HG03432 (cell line): ENCODE results near the gene SMPD2.
A peak's percentile ranks its signal among the peaks of the same experiment; 100 is the strongest.
"Not testable (repeated sequence)": the region's sequence is repeated elsewhere in the genome, so short reads cannot be mapped to it uniquely, and the experiment has no call there.

Experiments used
- ATAC-seq: cut with Tn5 transposase; IDR thresholded peaks from one replicate; pipeline ENCODE4 v1.9.1; 2021; ENCODE audit warnings: mild to moderate bottlenecking, moderate library complexity; ENCODE audit not compliant: unreplicated experiment

Gene SMPD2

GRCh38 chr6:109458774-109459531 lies 18.4 kb downstream of the SMPD2 start:
- peak; percentile 29 for ATAC-seq

GRCh38 chr6:109460161-109460829 lies 19.8 kb downstream of the SMPD2 start:
- ATAC-seq, result no peak

GRCh38 chr6:109461205-109461604 lies 20.7 kb downstream of the SMPD2 start:
- ATAC-seq, result not testable (repeated sequence)

GRCh38 chr6:109461733-109462526 lies 21.4 kb downstream of the SMPD2 start:
- no peak for ATAC-seq

- ATAC-seq, result no peak
Measured at GRCh38 chr6:109465772-109466171, 25.2 kb downstream of the SMPD2 start.

GRCh38 chr6:109466212-109466923 lies 25.8 kb downstream of the SMPD2 start:
- ATAC-seq, result no peak

GRCh38 chr6:109467696-109468095 lies 27.2 kb downstream of the SMPD2 start:
- no peak for ATAC-seq

GRCh38 chr6:109469591-109470189 lies 29.2 kb downstream of the SMPD2 start:
- no peak for ATAC-seq

GRCh38 chr6:109471105-109471810 lies 30.7 kb downstream of the SMPD2 start:
- ATAC-seq, result no peak

- peak; percentile 74 for ATAC-seq
Measured at GRCh38 chr6:109472132-109472995, 31.8 kb downstream of the SMPD2 start.

- ATAC-seq, result no peak
Measured at GRCh38 chr6:109473120-109473519, 32.6 kb downstream of the SMPD2 start.

GRCh38 chr6:109474995-109475394 lies 34.5 kb downstream of the SMPD2 start:
- ATAC-seq, result no peak

- no peak for ATAC-seq
Measured at GRCh38 chr6:109475625-109476024, 35.1 kb downstream of the SMPD2 start.

GRCh38 chr6:109477184-109477583 lies 36.7 kb downstream of the SMPD2 start:
- no peak for ATAC-seq

GRCh38 chr6:109477725-109478124 lies 37.2 kb downstream of the SMPD2 start:
- ATAC-seq, result peak; percentile 58

GRCh38 chr6:109478222-109478805 lies 37.8 kb downstream of the SMPD2 start:
- no peak for ATAC-seq

GRCh38 chr6:109478841-109479624 lies 38.5 kb downstream of the SMPD2 start:
- no peak for ATAC-seq

GRCh38 chr6:109480993-109481480 lies 40.5 kb downstream of the SMPD2 start:
- ATAC-seq, result no peak
